Amniotic stem cell (primary cell): ENCODE data around the gene GH2.
"Not testable (repeated sequence)": the region's sequence is repeated elsewhere in the genome, so short reads cannot be mapped to it uniquely, and the experiment has no call there.

Experiments used
- DNase-seq: peaks from one replicate; lab custom pipeline; 2025; lab: John Stamatoyannopoulos, UW

GH2 gene

DNA sequence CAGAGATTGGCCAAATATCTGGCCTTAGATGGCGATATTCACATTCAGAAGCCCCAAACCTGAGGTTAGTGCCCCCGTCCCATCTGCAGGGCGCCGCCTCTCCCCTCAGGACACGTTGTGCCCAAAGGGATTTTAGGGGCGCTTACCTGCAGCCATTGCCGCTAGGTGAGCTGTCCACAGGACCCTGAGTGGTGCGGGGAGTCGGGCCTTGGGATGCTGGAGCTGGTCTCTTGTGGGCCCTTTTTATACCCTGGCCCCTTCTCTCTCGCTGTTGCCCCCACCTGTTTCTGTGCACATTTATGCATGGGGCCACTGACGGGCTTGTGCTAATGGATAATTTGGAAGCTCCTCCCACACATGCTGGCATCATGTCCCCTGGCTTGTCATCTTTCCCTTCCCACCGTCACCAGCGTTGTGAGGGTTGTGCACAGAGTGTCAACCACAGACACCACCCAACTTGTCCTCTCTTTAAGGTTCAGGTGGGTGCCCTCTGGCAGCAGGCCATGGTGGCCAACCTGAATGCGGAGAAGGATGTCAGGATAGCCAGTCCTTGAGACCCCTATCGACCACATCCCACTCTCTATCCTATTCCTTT, 29.4 kb upstream of the GH2 start, which contains the start of gene CSHL1:
CSHL1 (minus strand) TSS at position 218 of the 595 bp plus-strand sequence; CDS start at position 156, 62 bp downstream.
- DNase-seq: no peak

DNA sequence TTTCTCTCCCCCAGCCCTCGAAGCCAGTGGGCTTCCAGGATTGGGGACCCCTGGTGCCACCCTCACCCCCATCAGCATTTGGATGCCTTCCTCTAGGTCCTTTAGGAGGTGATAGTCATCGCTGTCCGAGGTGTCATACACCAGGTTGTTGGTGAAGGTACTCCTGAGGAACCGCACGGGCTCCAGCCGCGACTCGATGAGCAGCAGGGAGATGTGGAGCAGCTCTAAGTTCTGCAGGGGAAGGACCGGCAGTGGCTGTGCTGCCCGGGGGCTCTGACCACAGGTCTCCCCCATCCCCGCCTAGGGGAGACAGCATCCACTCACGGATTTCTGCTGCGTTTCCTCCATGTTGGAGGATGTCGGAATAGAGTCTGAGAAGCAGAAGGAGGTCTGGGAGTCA, 28.4 kb upstream of the GH2 start:
- DNase-seq: no peak

DNA sequence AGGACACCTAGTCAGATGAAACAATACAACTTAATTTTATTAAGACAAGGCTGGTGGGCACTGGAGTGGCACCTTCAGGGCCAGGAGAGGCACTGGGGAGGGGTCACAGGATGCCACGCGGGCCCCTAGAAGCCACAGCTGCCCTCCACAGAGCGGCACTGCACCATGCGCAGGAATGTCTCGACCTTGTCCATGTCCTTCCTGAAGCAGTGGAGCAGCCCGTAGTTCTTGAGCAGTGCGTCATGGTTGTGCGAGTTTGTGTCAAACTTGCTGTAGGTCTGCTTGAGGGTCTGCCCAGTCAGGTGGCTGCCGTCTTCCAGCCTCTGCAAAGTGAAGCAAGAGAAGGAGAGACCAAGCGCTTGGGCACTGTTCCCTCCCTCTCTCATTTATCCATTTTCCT, 27.8 kb upstream of the GH2 start:
- not testable (repeated sequence) for DNase-seq

- not testable (repeated sequence) for DNase-seq
Observed at GRCh38 chr17:63907161-63907778, 25.5 kb upstream of the GH2 start.

DNA sequence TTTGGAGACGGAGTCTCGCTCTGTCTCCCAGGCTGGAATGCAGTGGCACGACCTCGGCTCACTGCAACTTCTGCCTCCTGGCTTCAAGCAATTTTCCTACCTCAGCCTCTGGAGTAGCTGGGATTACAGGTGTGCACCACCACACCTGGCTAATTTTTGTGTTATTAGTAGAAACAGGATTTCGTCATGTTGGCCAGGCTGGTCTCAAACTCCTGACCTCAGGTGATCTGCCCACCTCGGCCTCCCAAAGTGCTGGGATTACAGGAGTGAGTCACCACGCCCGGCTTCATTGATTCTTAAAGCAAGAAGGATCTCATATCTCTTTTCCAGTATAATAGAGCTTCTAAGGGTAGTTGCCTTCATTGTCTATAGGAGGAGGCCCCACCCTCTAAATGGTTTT, 23.1 kb upstream of the GH2 start:
- DNase-seq: not testable (repeated sequence)

GRCh38 chr17:63903787-63904201, 22.1 kb upstream of the GH2 start:
- DNase-seq: not testable (repeated sequence)

DNA sequence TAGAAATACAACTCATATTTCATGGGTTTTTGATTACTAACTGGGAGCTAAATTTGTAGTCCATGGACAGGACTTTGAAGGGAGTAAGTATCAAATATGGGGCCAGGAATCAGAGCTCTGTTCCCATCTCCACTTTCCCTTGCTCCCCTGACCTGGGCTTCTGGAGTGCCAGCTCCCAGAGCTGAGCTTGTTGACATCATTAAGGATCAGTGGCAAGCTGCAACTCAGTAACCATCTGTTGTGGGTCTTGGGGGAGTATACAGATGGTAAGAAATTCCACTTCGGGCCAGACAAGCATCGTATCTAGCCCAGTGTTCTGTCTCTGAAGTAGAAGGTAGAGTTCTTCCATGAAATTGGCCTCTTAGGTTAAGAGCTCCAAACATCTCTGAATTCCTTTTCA, 20.2 kb upstream of the GH2 start:
- DNase-seq: not testable (repeated sequence)

DNA sequence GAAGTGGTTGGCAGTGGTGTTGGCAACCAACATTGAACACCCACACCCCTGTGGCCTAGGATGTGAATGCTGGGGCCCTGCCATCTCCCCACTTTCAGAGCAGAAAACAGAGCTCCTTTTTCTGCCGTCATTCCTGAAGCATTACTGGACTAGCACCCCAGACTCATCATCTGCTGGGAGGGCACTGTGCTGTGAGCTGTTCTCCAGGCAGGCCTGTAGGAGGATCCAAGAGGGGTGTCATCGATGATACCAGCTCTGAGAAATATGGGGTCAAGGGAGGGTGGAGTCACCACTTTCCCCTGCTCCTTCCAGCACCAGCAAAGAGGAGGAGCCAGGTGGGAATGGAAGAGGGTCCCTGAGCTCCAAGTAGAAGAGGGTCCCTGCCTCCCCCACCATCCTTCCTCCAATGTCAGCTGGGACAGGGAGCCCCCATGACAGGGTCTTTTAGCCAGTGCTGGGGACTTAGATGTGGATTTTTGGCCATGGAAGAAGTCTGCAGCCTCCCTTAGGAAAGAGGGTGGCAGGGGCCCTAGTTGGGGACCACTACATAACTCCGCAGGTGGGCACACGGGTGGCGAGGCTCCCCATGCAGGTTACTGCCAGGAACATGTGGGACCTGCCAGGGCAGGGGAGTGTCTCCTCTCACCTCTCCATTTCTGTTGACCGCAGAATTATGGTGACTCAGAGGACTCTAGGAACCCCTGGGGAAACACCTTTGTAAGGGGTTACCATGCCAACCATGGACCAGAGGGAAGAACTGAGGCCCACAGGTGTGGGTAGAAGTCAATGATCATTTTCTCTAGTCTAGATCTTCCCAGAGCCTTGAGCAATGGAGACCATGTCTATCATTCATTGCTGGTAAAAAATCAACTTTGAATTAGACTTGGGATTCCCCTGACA, 17.4 kb upstream of the GH2 start:
- not testable (repeated sequence) for DNase-seq

GRCh38 chr17:63896524-63897354, 15.0 kb upstream of the GH2 start, which contains the start of gene CSH1:
Gene CSH1, minus strand, starts transcription at chr17:63896574. Its CDS starts 63 bp downstream, at chr17:63896511.
- not testable (repeated sequence) for DNase-seq

DNA sequence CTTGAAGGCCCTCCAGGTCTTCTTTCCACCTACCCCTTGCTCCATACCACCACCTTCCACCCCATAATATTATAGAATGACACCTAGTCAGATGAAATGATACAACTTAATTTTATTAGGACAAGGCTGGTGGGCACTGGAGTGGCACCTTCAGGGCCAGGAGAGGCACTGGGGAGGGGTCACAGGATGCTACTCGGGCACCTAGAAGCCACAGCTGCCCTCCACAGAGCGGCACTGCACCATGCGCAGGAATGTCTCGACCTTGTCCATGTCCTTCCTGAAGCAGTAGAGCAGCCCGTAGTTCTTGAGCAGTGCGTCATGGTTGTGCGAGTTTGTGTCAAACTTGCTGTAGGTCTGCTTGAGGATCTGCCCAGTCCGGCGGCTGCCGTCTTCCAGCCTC, 13.1 kb upstream of the GH2 start:
- not testable (repeated sequence) for DNase-seq

DNA sequence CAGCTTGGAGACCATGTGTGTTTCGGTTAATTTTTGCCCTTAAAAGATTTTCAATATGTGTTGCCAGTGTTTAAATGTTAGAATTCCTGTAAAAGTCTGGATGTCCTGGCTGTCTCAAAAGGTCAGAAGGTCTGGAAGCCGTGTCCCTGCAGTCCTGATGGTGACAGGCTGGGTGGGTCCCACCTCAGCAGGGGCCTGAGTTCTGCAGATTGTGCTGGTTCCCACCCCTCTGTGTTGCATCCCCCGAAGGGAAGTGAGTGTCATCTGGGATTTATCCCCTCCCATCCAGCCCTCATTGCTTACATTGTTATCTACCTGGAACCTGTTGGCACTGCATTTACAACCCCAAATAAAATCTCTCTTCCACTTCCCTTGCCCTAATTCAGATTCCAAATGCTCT, 12.3 kb upstream of the GH2 start:
- DNase-seq: not testable (repeated sequence)

GRCh38 chr17:63892316-63893037, 10.7 kb upstream of the GH2 start:
- DNase-seq: not testable (repeated sequence)

DNA sequence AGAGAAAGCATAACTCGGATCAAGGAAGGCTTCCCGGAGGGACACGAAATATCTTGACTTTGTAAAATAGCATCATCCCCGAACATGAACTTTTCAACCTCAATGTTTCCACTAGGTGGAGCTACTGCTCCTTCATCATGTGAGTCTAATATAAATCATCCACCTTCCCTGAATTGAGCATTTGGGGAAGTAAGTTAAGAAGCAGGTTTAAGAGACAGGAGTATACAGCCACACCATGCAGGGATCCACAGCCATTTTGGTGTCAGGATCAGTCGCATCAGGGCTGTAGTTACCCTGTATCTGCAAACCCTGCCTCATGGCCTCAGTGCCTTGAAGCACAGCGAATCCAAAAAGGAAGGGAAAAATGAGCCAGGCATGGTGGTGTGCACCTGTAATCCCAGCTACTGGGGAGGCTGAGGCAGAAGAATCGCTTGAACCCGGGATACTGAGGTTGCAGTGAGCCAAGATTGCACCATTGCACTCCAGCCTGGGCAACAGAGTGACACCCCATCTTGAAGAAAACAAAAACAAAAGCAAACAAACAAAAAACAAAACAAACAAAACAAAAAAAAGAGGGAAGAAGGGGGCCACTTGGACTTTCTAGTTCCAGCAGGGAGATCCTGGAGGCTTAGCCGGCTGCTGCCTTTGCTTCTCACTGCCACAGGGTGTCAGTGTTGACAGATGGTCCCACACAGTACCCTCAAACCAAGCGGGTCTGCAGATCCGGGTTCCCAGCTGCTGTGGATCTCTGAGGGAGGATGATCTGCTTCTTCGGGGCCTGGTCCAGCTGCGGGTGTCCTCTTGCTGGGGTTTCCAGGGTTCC, 7.5 kb upstream of the GH2 start:
- DNase-seq: not testable (repeated sequence)

DNA sequence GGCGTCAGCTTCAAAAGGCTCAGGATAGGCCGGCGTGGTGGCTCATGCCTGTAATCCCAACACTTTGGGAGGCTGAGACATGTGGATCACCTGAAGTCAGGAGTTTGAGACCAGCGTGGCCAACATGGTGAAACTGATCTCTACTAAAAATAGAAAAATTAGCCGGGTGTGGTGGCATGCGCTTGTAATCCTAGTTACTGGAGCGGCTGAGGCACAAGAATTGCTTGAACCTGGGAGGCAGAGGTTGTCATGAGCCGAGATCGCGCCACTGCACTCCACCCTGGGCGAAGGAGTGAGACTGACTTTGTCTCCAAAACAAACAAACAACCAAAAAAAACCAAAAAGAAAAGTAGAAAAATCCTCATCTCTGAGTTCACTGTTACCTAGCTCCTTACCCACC, 3.4 kb upstream of the GH2 start:
- not testable (repeated sequence) for DNase-seq

GRCh38 chr17:63882626-63883126, 932 bp upstream of the GH2 start:
- DNase-seq: not testable (repeated sequence)

- DNase-seq: not testable (repeated sequence)
Observed at GRCh38 chr17:63881337-63881736, 407 bp downstream of the GH2 start.

GRCh38 chr17:63880706-63881105, 1.0 kb downstream of the GH2 start:
- DNase-seq: no peak

DNA sequence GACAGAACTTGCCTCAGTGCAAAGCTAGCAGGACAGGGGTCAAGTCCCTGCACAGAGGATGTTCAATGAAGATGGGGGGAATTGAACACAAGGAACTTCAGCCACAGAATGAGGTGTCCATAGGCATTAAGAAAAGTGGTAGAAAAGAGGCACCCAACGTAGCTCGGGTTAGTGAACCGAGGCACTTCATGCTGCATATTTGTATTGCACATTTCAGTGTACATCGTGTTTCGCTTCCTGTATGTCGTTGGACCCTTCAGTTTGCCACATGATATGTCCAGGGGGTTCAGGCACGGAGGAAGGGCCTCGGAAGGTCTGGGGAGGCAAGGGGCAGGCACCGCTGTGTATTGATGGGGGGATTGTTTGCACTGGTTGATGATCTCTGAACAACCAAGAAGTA, 3.3 kb downstream of the GH2 start:
- DNase-seq: not testable (repeated sequence)

GRCh38 chr17:63874693-63875092, 7.1 kb downstream of the GH2 start:
- not testable (repeated sequence) for DNase-seq
